ENCODE results near the gene ZNF524.
"Not testable (repeated sequence)": the region's sequence is repeated elsewhere in the genome, so short reads cannot be mapped to it uniquely, and the experiment has no call there.

Gene ZNF524

GRCh38 chr19:55581823-55582223 lies 18.3 kb upstream of the ZNF524 start:
- DNase-seq, result no peak

DNA sequence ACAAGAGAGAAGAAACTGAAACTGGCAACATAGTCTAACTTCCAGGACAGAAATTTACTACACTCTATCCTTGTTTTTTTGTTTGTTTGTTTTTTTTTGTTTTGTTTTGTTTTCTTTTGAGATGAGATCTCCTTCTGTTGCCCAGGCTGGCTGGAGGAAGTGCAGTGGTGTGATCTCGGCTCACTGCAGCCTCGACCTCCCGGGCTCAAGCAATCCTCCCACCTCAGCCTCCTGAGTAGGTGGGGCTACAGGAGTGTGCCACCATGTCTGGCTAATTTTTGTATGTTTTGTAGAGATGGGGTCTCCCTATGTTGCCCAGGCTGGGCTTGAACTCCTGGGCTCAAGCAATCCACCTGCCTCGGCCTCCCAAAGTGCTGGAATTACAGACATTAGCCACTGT lies 17.8 kb upstream of the ZNF524 start:
- not testable (repeated sequence) for DNase-seq

DNA sequence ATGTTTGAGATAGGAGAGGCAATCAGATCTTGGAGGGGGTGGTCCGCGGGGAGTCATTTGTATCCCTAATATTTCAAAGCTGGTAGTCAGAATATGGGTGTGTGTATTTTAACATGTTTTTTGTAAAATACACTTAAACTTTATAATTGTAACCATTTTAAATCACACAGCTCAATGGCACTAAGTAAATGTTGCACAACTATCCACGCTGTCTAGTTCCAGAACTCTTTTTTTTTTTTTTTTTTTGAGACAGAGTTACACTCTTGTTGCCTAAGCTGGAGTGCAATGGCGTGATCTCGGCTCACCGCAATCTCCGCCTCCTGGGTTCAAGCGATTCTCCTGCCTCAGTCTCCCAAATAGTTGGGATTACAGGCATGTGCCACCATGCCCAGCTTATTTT lies 16.2 kb upstream of the ZNF524 start:
- DNase-seq, result not testable (repeated sequence)

- no peak for DNase-seq
Observed at GRCh38 chr19:55584871-55585270, 15.2 kb upstream of the ZNF524 start.

DNA sequence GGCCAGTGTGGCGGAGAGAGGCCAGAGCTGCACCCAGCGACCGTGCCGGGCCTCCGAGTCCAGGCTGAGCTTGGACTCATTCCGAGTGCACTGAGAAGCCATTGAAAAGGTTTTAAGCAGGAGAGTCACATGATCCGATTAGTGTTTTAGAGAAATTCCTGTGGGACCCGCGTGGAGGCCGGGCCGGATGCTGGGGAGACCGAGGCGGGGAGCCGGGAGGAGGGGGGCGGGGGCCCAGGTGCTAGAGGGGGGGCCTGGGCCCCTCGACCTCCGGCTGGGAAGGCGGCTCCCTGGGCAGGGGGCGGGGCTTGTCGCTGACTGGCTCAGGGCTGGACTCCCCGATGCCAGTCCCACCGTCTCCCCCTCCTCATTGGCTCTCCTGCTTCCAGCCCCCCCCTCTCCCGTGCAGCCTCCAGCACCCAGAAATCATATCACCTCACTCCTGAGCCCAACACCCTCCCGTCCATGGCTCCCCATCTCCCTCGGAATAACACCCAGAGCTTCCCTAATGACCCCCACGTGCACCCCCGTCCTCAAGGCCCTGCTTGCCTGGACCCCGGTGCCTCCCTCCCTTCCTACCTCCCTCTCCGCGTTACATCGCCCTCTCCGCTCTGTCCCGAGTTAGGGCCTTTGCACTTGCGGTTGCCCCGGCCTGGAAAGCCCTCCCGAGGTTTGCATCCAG lies 14.3 kb upstream of the ZNF524 start:
- DNase-seq, result peak in 3 of 6 experiments; percentile 36 to 69 (median 37)

DNA sequence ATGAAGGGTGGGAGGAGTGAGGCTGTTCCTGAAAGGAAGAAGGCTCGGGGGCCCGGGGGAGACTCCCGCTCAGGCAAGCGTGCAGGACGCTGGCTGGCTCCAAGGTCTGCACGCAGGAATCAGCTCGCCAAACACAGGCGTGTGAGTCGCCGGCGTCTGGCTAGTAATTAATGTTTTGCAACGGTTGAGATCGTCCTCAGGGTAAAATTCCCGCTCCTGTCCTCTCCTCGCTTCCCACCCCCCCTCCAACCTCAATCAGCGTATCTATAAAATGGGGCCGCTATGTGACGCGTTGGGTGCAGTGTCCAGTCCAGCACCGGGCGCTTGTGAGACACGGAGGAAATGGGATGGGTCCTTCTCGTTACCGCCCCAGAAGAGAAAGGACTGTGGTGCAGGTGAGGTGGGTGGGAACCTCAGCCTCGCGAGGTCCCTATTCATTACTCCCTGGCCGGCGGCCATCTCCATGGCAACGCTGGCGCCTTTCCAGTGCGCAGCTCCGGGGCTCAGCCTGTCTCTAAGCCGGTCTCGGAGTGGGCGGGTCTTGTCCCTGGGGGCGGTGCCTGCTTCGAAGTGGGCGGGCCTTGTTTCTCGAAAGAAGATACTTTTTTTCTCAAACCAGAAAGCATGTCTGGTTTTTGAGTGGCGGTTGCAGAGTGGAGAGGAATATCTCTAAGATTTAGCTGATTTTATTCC lies 13.0 kb upstream of the ZNF524 start:
- DNase-seq, result peak; percentile 83 to 96 (median 90)

DNA sequence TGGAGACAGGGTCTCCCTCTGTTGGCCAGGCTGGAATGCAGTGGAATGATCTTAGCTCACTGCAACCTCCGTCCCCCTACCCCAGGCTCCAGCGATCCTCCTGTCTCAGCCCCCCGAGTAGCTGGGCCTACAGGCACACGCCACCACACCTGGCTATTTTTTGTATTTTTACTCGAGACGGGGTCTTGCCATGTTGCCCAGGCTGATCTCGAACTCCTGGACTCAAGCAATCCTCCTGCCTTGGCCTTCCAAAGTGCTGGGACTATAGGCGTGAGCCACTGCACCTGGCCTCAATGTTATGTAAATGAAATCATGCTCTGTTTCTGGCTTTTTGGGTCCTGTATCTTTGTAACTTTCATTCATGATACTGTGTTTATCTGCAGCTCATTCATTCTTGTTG lies 11.3 kb upstream of the ZNF524 start:
- no peak for DNase-seq

- no peak for DNase-seq
Observed at GRCh38 chr19:55590109-55590508, 10.0 kb upstream of the ZNF524 start.

DNA sequence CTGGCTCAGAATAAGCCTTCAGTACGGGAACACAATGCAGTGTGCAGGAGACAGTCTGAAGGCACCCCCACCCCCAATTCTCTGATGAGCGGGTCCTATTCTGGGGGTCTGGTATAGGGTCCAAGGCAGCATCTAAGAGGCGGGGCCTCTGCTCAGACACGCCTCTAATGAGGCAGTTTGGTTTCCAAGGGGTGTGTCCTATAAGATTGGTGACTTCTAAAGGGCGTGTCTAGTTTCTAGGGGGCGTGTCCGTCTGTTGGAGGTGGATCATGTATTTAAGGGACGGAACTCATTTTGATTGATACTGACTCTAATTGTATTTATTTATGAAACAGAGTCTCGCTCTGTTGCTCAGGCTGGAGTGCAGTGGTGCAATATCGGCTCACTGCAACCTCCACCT lies 9.5 kb upstream of the ZNF524 start:
- no peak for DNase-seq

DNA sequence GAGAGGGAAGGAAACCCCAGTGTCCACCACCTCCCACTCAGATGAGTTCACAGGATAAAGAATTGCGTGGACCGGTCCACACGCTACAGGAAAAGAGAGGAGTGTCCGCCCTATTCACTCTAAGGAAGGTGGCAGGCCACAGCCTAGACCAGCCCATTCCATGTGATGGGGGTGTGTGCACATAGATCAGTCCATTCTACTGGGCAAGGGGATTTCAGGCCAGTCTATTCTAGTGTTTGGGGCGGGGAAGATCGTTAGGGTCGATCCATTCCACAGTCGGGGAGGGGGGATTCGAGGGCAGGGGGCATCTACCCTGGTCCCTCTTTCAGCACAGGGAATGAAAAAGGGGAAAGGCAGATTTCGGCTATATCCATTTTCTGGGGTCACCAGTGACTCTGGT lies 8.5 kb upstream of the ZNF524 start:
- no peak for DNase-seq

GRCh38 chr19:55592391-55593090 lies 7.5 kb upstream of the ZNF524 start:
- no peak for DNase-seq

DNA sequence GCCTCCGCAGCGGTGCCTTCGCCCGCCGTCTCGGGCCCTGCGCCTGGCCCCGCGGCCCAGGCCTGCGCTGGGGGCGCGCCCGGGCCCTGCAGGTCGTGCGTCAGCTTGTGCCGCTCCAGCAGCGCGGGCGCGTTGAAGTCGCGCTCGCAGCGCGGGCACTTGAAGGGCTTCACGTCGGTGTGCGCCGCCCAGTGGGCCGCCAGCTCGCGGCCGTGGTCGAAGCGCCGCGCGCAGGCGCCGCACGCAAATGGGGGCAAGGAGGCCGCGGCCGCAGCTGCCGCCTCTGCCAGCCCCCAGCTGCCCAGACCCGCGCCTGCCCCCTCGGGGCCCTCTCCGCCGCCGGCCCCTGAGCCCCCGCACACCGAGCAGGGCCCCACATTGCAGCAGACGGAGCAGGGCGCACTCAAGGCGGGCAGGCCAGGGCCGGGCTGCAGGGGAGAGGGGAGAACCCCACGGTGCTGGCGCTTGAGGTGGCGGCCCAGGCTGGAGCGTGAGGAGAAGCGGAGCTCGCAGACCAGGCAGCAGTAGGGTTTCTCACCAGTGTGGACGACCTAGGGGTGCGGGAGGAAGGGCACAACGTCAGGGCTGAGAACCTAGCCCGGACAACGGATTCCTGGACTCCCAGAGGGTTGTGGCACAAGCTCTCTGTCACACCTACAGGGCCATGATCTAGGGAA lies 6.9 kb upstream of the ZNF524 start:
- DNase-seq, result no peak

DNA sequence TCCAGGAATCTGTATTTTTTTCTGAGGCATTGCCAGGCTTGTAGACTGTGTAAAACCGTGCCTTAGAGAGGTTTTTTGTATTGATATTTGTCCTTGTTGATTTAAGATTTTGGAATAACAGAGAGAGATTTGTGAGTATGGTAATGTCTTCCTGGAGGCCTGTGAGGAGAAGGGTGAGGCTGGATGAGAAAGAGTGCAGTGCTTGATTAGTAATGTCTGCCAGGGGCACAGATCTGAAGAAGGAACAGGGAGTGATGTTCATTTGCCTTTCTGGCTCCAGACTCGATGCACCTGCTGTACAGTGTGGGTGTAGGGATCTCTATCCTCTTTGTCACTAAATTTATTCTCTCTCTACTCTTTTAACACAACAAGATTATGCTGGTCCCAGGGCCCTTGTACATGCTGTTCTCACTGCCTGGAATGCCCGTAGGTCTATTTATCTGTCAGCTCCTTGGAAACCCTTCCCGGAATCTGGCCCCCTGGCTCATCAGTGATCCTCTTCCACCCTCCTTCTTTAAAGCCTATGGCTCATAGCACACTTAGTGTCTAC lies 5.0 kb upstream of the ZNF524 start:
- no peak for DNase-seq

DNA sequence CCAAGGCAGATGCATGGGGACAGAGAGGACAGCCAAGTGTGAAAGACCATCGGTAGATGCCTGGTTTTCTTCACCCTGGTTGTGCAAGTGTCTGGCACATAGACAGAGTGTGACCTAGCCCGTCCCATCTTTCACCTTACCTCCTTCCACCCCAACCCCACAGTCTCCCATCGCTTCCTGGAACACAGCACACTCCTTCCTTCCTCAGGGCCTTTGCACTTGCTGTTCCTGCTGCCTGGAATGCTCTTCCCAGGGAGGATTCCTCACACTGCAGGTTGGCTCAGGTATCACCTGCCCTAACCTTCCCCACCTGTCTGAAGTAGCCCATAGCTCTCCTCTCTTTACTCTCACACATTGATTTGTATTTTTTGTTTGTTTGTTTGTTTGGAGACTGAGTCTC lies 3.8 kb upstream of the ZNF524 start:
- DNase-seq, result no peak

DNA sequence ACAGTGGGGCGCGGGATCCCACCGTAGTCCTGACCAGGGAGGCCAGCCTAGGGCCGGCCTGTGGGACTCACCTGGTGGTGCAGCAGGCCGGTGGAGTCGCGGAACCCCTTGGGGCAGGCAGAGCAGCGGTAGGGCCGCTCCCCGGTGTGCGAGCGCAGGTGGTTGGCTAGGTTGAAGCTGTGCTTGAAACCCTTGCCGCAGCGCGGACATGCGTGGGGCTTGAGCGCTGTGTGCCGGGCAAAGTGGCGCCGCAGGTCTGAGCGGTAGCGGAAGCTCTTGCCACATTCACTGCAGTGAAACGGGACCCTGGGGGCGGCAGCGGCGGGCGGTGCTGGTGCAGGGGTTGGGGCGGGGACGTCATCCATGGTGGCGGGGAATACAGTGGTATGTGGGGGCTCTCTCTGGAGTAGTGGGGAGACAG lies 2.6 kb upstream of the ZNF524 start:
- no peak for DNase-seq

- DNase-seq, result no peak
Observed at GRCh38 chr19:55598034-55598433, 2.1 kb upstream of the ZNF524 start.

GRCh38 chr19:55598719-55599467 lies 1.2 kb upstream of the ZNF524 start:
- peak; percentile 88 to 98 (median 94) for DNase-seq

GRCh38 chr19:55599468-55599841 lies 633 bp upstream of the ZNF524 start, which contains the start of gene FIZ1:
Gene FIZ1 (minus strand): TSS chr19:55599517. CDS start chr19:55597865, 1,652 bp downstream.
- DNase-seq, result peak; percentile 93 to 99 (median 95)

DNA sequence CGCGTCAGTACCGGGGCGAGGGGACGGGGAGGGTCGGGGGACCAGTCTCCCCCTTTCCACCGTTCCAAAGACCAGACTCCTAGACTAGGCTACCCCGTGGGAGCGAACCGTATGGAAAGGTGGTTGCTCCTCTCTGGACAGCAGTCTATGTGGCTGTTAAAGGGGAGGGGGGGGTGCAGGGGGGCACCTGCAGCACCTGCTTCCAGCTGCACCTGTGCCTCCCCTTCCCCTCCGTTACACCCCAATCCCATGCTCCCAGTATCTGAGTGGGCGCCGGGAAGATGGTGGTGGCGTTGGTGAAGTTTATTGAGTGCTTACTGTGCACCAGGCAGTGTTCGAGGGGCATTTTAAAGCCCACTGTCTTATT lies 557 bp downstream of the ZNF524 start:
- DNase-seq, result no peak

GRCh38 chr19:55601084-55601483 lies 996 bp downstream of the ZNF524 start:
- DNase-seq, result no peak

GRCh38 chr19:55602104-55603001 lies 2.3 kb downstream of the ZNF524 start:
- no peak for DNase-seq

Measured in stimulated activated naive CD4-positive, alpha-beta T cell (primary cell).